Muscle of arm (tissue), 12 donors: Measurements from ENCODE around the gene ELMO1. TPM values are rescaled to one million over a fixed set of nuclear protein-coding genes. Genes with fewer than 3 reads are reported as not detected.
A peak's percentile ranks its signal among the peaks of the same experiment; 100 is the strongest.

ENCODE experiments used
- DNase-seq: peaks from one replicate; pipeline ENCODE4 v3.0.0-alpha.2; 2013
- polyA plus RNA-seq, 12 donors: library from polyadenylated mRNA; unstranded; fragments of 120-200 nt; gene quantifications; one replicate each; pipeline ENCODE4 v1.2.1, GENCODE V29; 2013; ENCODE audit not compliant: insufficient read length in 12 of 12

ELMO1 gene
- polyA plus RNA-seq, 12 donors: 20.7 to 36.5 (median 29.4) TPM; not detected in 1

DNA sequence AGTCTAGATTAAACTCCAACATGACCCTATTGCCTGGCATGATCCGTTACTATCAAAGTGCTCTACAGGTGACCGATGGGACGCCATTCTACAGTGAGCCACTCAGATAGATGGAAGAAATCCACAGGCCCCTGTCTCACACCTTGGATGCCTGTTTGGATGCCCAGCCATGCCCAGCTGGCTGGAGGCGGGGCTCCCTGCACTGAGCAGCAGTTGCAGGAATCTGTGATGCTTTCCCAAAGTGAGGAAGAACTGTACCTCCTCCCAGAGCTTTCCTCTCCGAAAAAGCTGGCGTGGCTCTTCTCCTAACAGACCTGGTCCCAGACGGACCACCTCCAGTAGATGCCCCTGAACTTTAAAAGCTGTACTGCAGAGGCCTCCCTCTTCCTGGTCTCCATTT, 253.3 kb downstream of the ELMO1 start:
- DNase-seq: no peak

DNA sequence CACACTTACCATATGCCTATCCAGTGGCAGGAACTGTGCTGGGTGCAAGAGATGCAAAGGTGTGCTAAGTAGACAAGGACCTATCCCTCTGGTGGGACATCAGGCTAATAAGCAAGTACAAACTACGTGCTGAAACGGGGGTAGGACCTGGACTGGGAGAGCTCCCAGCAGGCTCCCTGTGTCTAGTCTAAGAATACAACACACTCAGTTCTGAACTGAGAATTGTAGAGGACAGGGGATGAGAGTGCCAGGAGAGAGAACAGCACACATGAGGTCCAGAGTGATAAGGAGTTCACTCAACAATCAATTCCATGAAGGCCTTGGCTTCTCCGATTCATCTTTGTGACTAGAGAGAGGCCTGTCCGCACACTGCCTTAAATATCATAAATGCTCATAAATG, 253.7 kb downstream of the ELMO1 start:
- no peak for DNase-seq

DNA sequence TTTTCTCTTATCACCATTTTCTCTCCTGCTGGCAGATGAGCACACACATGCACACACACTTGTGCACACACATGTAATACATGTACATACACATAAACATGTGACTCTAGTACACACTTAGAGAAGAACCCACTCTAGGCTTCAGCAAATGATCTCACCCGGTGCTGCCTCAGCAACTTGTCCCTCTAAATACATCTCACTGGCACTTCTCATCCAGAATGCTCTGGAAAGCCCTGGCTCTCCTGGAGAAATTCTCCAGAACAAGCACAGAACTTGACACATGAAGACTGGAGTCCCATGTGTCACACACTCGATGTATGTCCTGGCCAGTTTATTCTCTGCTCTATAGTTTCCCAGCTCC, 254.9 kb downstream of the ELMO1 start:
- no peak for DNase-seq

DNA sequence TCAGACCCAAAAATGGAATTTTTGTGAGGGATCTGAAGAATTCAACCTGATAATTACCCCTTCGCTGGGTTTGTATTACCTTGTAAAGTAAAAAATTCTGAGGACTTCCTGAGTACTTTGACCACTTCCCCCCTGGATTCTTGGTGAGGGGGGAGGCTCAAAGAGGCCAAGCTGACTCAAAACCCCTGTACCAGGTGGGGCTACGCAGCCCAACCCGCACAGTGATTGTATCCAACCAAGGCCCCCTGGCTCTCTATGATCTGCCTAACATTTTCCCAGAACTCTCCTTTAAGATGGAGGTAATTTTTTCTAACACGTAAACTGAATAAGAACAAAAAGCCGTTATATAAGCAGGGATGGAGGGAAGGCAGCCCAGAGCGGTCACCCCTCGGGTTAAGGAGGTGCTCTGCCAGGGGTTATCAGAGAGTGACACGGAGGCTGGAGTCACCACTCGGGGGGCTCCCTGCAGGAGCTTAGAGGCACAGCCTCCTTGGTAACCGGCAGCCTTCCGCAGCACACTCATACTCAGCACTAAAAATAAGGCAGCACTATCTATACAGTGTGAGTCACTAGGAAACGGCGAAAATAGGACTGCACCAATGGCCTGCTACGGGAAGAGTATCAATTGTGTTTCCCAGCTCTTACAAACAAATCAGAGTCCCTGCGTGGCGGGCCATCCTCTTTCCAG, 255.4 kb downstream of the ELMO1 start:
- DNase-seq: no peak

GRCh38 chr7:37191797-37192196, 256.9 kb downstream of the ELMO1 start:
- no peak for DNase-seq

GRCh38 chr7:37187179-37187578, 261.5 kb downstream of the ELMO1 start:
- no peak for DNase-seq

- no peak for DNase-seq
Measured at GRCh38 chr7:37186753-37187152, 261.9 kb downstream of the ELMO1 start.

GRCh38 chr7:37181550-37181932, 267.1 kb downstream of the ELMO1 start:
- DNase-seq: no peak

- no peak for DNase-seq
Measured at GRCh38 chr7:37180828-37181549, 267.7 kb downstream of the ELMO1 start.

GRCh38 chr7:37176079-37176478, 272.6 kb downstream of the ELMO1 start:
- no peak for DNase-seq

DNA sequence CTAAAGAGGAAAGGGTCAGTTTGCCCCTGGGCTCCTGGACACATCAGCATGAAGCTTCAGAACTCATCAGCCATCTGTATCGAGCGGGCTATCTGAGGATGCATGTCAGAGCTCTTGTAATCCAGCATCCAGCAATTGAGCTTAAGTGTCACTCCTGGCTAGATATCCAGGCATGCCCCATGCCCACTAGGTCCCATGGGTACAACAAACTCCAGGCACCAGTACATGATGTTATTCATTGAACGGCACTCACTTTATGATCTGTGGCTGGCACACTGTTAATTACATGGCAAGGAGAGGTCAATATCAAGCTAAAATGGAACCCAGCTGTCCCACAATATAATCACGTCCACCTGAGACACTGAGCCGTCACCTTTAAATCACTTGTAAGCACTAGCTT, 274.2 kb downstream of the ELMO1 start:
- no peak for DNase-seq

GRCh38 chr7:37173670-37174069, 275.0 kb downstream of the ELMO1 start:
- DNase-seq: no peak

- no peak for DNase-seq
Measured at GRCh38 chr7:37162106-37162505, 286.6 kb downstream of the ELMO1 start.

DNA sequence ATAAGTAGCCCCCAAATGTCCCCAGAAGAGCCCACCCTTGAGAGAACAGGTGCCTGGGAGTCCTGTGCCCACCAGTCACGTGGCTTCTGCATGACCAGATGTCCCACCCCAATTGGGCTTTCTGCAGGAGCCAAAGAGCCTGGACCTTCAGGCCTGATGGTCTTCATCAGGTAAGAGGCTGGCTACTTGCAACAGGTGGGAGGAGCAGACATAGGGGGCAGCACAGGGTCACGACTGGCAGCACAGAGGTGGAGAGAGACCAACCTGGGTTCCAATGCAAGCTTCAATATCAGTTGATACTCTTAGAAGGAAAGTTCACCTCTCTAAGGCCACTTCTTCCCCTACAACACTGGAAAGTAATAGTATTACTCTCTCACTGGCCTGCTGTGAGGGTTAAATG, 288.0 kb downstream of the ELMO1 start:
- DNase-seq: no peak

- DNase-seq: no peak
Measured at GRCh38 chr7:37153376-37153775, 295.3 kb downstream of the ELMO1 start.

- no peak for DNase-seq
Measured at GRCh38 chr7:37151741-37152413, 296.8 kb downstream of the ELMO1 start.

- no peak for DNase-seq
Measured at GRCh38 chr7:37150856-37151255, 297.8 kb downstream of the ELMO1 start.

DNA sequence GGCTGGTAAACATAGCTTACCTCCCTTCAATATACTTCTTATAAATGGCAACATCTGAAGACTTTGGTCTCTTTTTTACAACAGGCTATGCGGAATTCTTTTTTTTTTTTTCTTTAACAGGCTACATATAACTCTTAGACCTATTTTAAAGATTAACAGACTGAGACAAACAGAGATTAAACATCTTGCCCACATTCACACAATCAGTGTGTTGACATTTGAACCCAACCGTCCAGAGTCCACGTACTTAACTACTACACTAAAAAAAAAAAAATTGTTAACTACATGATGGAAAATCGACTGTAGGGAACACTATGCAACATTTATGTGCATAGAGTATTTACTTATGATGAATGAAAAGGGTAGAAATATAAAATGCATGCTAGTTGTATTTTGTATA, 298.5 kb downstream of the ELMO1 start:
- no peak for DNase-seq

- DNase-seq: peak; percentile 2
Measured at GRCh38 chr7:37149773-37150124, 298.9 kb downstream of the ELMO1 start.

DNA sequence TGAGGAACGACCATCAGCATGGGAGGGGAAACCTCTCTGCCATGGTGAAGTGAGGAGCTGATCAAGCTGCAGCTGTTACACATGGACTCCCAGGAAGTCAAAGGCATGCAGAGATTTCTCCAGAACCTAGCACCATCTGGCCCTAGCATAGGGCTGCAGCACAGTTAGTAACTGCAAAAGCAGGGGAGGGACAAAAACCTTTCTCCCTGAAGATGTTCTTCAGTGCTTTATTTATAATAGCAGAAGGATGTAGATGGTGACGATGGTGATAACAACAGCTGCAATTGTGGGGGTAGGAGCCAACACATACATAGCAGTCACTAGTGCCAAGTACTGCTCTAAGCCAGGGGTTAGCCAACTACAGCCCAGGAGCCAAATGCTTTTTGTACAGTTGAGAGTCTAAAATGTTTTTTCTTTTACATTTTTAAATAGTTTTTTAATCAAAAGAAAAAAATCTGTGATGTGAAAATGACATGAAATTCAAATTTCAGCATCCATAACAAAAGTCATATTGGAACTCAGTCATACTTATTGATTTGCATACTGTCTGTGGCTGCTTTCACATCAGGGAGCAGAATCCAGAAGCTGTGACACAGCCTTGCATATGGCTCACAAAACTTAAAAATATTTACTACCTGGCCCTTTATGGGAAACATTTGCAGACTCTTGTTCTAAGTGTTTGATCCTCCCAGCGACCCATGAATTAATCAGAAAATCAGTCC, 299.5 kb downstream of the ELMO1 start:
- peak; percentile 22 for DNase-seq

DNA sequence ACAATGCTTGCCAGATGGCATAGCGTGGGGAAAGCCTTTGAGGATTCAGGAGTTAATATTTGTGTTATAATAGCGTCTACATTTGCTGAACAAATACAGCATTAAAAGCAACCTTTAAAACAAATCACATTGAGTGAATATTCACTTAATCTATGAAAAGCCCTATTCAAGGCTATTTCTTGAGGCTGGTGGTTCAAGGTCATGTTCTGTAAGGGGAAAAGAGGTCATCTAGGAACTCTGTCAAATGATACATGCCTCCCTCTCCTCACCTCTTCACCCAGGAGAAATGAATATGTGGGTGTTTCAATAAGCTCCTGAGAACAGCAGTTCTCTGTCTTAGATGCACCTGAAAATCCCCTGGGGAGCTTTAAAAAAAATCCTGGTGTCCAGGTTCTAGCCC, 303.0 kb downstream of the ELMO1 start:
- no peak for DNase-seq

DNA sequence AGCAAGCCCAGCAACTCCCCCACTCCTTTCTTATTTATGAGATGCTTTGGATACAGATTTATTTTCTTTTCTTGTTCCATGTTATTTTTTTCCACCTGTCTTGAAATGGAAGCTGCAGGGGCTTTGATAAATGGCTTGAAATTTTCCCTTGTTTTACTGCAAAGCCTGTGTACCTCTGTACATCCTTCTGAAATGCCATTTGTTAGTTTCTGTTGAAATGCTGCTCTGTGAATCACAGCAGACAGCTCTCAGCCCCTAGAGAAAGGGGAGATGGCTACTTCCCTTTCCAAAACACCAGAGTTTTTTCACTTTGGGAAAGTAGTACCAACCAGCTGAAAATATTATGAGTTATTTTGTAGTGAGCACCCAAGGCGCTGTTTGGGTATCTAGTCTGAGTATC, 304.2 kb downstream of the ELMO1 start:
- DNase-seq: no peak

- no peak for DNase-seq
Measured at GRCh38 chr7:37142958-37143357, 305.7 kb downstream of the ELMO1 start.
